ENCODE results near the gene SEC31B.

SEC31B gene

GRCh38 chr10:100529475-100530298, 10.0 kb upstream of the SEC31B start, which contains the start of gene NDUFB8:
Gene NDUFB8 (minus strand): TSS chr10:100529871. CDS start chr10:100529851, 20 bp downstream.
- DNase-seq (ENCODE audit: low read depth): peak; percentile 85

- no peak for DNase-seq (ENCODE audit: low read depth)
Observed at GRCh38 chr10:100528921-100529474, 9.3 kb upstream of the SEC31B start.

GRCh38 chr10:100528123-100528886, 8.6 kb upstream of the SEC31B start:
- no peak for DNase-seq (ENCODE audit: low read depth)

GRCh38 chr10:100524638-100525037, 5.0 kb upstream of the SEC31B start:
- no peak for DNase-seq (ENCODE audit: low read depth)

- no peak for DNase-seq (ENCODE audit: low read depth)
Observed at GRCh38 chr10:100524206-100524605, 4.5 kb upstream of the SEC31B start.

- DNase-seq (ENCODE audit: low read depth): no peak
Observed at GRCh38 chr10:100522945-100523344, 3.3 kb upstream of the SEC31B start.

- no peak for DNase-seq (ENCODE audit: low read depth)
Observed at GRCh38 chr10:100522107-100522801, 2.6 kb upstream of the SEC31B start.

- DNase-seq (ENCODE audit: low read depth): no peak
Observed at GRCh38 chr10:100520811-100521210, 1.1 kb upstream of the SEC31B start.

- peak; percentile 42 for DNase-seq (ENCODE audit: low read depth)
Observed at GRCh38 chr10:100518761-100519241, 860 bp downstream of the SEC31B start.

GRCh38 chr10:100516847-100517246, 2.8 kb downstream of the SEC31B start:
- no peak for DNase-seq (ENCODE audit: low read depth)

- DNase-seq (ENCODE audit: low read depth): no peak
Observed at GRCh38 chr10:100515612-100516011, 4.0 kb downstream of the SEC31B start.

GRCh38 chr10:100510533-100511308, 8.9 kb downstream of the SEC31B start:
- peak; percentile 54 for DNase-seq (ENCODE audit: low read depth)

- DNase-seq (ENCODE audit: low read depth): peak; percentile 32
Observed at GRCh38 chr10:100509241-100509840, 10.3 kb downstream of the SEC31B start.

GRCh38 chr10:100508691-100509150, 10.9 kb downstream of the SEC31B start:
- peak; percentile 37 for DNase-seq (ENCODE audit: low read depth)

GRCh38 chr10:100508266-100508665, 11.4 kb downstream of the SEC31B start:
- DNase-seq (ENCODE audit: low read depth): no peak

- no peak for DNase-seq (ENCODE audit: low read depth)
Observed at GRCh38 chr10:100507357-100507732, 12.3 kb downstream of the SEC31B start.

- no peak for DNase-seq (ENCODE audit: low read depth)
Observed at GRCh38 chr10:100506596-100507356, 12.9 kb downstream of the SEC31B start.

GRCh38 chr10:100505164-100505563, 14.5 kb downstream of the SEC31B start:
- DNase-seq (ENCODE audit: low read depth): no peak

- no peak for DNase-seq (ENCODE audit: low read depth)
Observed at GRCh38 chr10:100504096-100504495, 15.6 kb downstream of the SEC31B start.

GRCh38 chr10:100502926-100503494, 16.7 kb downstream of the SEC31B start:
- DNase-seq (ENCODE audit: low read depth): no peak
